ENCODE data around the gene NUP85.

DNA sequence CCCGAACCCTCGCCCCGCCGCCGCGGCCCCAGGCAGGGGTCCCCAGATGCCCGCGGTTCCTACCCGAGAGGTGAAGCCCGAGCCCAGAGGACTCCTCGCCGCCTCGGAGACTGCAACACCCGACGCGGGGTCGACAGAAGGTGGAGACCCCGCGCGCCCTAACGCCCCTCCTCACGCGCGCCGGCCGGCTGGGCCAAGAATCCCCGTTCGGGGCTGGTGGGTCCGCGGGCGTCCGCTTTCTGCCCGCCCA is 23.2 kb upstream of the NUP85 start:
- TF ChIP-seq CTCF (conservative IDR thresholded peaks at IDR 0.05 in 1 of 2, IDR thresholded peaks at IDR 0.05 in 1 of 2; ENCODE audit: extremely low read depth in 1 of 2, insufficient read depth in 1 of 2, low read depth in 1 of 2, low read length in 2 of 2), result no peak
- TF ChIP-seq EZH2 (IDR thresholded peaks at IDR 0.05; ENCODE audit: borderline replicate concordance, low read length), result no peak
